ENCODE measurements around the gene OR4D1. TPM values are rescaled to one million over a fixed set of nuclear protein-coding genes. Genes with fewer than 3 reads are reported as not detected.

Gene OR4D1
- total RNA-seq, 1 donor from 2014 or later: not detected

- no peaks in the 10 kb centered on the region for H3K36me3 ChIP-seq (ENCODE audit: control insufficient read depth, insufficient read depth, low read length)
- no peak for TF ChIP-seq CTCF (IDR thresholded peaks at IDR 0.05; ENCODE audit: insufficient read depth, low read length, poor library complexity, severe bottlenecking)
- H3K4me3 ChIP-seq (ENCODE audit: low read depth, low read length): no peak overlapping the region
- H3K27me3 ChIP-seq (ENCODE audit: control insufficient read depth, insufficient read depth, low read length): peaks cover 14% of the 10 kb centered on the region
- peak; percentile 19 for DNase-seq (ENCODE audit: low read depth)
Measured at GRCh38 chr17:58189436-58190146, 41.4 kb downstream of the OR4D1 start.

- Histone ChIP-seq H3K27me3 (ENCODE audit: control insufficient read depth, insufficient read depth, low read length) (peaks cover 14% of the 10 kb centered on the region), H3K36me3 (ENCODE audit: control insufficient read depth, insufficient read depth, low read length) (no peaks in the 10 kb centered on the region), H3K4me3 (ENCODE audit: low read depth, low read length) (no peak overlapping the region)
- DNase-seq (ENCODE audit: low read depth): no peak
- TF ChIP-seq CTCF (IDR thresholded peaks at IDR 0.05; ENCODE audit: insufficient read depth, low read length, poor library complexity, severe bottlenecking): no peak
Measured at GRCh38 chr17:58191241-58191896, 43.2 kb downstream of the OR4D1 start.

GRCh38 chr17:58192612-58193011 is 44.4 kb downstream of the OR4D1 start, which contains the start of gene EPX:
TSS of gene EPX (plus strand) at chr17:58192726. CDS start at chr17:58192847, 121 bp downstream.
- H3K36me3 ChIP-seq (ENCODE audit: control insufficient read depth, insufficient read depth, low read length): no peaks in the 10 kb centered on the region
- no peak within 1 kb of the TSS for H3K4me3 ChIP-seq (ENCODE audit: low read depth, low read length)
- H3K27me3 ChIP-seq (ENCODE audit: control insufficient read depth, insufficient read depth, low read length): peaks cover 16% of the 10 kb centered on the region
- DNase-seq (ENCODE audit: low read depth): no peak
- no peak for TF ChIP-seq CTCF (IDR thresholded peaks at IDR 0.05; ENCODE audit: insufficient read depth, low read length, poor library complexity, severe bottlenecking)

GRCh38 chr17:58193641-58194255 is 45.6 kb downstream of the OR4D1 start:
- no peak for TF ChIP-seq CTCF (IDR thresholded peaks at IDR 0.05; ENCODE audit: insufficient read depth, low read length, poor library complexity, severe bottlenecking)
- DNase-seq (ENCODE audit: low read depth): no peak
- no peak overlapping the region for H3K4me3 ChIP-seq (ENCODE audit: low read depth, low read length)
- H3K36me3 ChIP-seq (ENCODE audit: control insufficient read depth, insufficient read depth, low read length): no peaks in the 10 kb centered on the region
- H3K27me3 ChIP-seq (ENCODE audit: control insufficient read depth, insufficient read depth, low read length): peaks cover 20% of the 10 kb centered on the region

- peaks cover 25% of the 10 kb centered on the region for H3K27me3 ChIP-seq (ENCODE audit: control insufficient read depth, insufficient read depth, low read length)
- no peak for TF ChIP-seq CTCF (IDR thresholded peaks at IDR 0.05; ENCODE audit: insufficient read depth, low read length, poor library complexity, severe bottlenecking)
- no peak for DNase-seq (ENCODE audit: low read depth)
- no peaks in the 10 kb centered on the region for H3K36me3 ChIP-seq (ENCODE audit: control insufficient read depth, insufficient read depth, low read length)
- no peak overlapping the region for H3K4me3 ChIP-seq (ENCODE audit: low read depth, low read length)
Measured at GRCh38 chr17:58195518-58196123, 47.4 kb downstream of the OR4D1 start.
